NCI-H2171 (cell line): ENCODE data around the gene CDC6.

ENCODE experiments used
- DNase-seq: peaks from one replicate; lab custom pipeline; 2025; lab: John Stamatoyannopoulos, UW

CDC6 gene

DNA sequence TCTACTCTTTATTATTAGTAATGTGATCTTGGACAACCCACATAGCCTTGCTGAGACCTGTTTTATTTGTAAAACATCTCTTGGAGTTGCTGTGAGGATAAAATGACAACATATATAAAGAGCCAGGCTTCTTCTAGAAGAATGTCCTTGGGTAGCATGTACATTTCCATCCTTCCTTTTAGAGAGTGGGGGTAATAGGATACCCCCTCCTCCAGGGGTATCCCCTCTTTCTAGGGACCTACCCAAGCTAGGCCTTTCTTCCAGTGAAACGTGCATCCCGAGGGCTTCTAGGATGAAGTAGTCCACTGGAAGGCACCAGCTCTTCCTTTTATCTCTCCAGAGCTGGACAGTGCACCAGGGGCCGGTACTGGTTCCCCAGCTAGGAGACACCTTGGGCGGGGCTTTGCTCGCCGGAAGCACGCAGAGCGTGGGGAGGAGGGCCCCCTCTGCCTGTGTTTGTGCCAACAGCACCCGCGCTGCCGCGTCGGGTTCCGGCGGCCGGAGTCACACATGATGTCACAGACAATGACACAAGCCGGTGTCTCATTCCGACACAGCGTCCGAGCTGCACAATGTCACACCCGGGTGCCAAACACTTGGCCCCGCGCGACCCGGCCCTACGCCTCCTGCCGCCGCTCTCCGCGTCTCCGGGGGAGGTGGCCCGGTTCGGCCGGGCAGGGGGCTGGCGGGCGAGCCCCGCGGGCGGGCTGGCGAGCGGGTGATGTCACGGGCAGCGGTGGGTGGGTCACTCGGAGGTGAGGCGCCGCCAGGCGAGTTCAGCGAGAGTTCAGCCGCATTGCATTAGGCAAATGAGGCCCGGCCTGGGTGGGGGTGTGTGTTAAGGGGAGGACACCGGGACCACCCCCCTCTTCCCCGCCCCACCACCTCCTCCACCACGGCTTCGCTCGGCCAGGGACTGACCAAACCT, 53.5 kb downstream of the CDC6 start:
- DNase-seq: no peak

DNA sequence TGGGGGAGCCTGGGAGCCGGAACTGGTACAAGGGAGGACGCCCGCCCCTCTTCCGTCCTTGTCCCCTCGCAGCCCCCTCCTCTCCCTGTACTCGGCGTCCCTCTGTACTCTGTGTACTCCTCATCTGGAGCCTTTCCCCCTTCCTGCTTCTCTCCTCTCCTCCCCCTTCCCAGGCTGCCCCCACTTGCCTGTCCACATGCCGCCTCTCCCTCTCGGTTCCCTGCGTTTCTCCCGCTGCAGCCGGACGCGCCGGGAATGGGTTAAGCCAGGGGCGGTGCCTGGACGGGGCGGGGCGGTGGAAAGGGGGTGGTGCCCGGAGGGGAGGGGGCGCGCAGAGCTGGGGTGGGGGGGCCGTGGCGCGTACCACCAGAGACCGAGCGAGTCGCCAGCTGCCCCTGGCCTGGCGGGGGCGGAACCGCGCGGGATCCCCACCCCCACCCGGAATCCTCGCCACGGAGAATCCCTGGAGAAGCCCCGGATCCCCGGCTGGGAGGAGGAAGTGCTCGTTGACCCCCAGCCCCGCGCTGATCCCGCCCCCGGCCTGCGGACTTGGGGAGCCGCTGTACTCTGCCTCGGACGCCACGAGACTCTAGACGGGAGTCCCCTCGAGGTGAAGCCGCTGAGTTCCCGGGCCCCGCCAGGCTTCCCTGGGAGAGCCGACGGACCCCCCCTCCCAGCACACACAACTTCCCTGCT, 54.3 kb downstream of the CDC6 start:
- DNase-seq: no peak

DNA sequence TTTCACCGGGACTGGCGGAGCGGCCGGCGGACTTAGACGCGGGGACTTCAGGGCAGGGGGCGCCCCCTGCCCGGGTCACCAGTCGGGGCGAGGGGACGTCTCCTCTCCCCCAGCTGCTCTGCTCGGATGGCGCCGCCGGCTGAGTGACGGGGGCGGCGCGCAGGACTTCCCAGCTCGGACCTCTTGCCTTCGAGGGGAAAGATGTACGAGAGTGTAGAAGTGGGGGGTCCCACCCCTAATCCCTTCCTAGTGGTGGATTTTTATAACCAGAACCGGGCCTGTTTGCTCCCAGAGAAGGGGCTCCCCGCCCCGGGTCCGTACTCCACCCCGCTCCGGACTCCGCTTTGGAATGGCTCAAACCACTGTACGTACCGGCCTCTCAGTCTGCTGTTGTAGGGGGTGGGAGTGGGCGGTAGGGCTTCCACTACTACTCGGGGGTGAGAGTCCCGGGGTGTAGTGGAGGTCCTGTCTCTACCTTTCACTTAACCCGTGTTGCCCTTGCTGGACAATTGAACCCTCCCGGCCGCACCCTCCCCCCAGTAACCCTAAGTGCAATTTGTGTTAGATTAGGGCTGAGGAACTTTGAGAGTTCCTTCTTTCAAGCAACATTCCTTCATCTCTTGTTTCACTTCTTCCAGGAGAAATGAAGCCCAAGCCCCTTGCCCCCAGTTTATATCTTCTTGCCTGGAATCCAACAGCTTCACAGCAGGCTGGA, 55.0 kb downstream of the CDC6 start:
- DNase-seq: no peak

DNA sequence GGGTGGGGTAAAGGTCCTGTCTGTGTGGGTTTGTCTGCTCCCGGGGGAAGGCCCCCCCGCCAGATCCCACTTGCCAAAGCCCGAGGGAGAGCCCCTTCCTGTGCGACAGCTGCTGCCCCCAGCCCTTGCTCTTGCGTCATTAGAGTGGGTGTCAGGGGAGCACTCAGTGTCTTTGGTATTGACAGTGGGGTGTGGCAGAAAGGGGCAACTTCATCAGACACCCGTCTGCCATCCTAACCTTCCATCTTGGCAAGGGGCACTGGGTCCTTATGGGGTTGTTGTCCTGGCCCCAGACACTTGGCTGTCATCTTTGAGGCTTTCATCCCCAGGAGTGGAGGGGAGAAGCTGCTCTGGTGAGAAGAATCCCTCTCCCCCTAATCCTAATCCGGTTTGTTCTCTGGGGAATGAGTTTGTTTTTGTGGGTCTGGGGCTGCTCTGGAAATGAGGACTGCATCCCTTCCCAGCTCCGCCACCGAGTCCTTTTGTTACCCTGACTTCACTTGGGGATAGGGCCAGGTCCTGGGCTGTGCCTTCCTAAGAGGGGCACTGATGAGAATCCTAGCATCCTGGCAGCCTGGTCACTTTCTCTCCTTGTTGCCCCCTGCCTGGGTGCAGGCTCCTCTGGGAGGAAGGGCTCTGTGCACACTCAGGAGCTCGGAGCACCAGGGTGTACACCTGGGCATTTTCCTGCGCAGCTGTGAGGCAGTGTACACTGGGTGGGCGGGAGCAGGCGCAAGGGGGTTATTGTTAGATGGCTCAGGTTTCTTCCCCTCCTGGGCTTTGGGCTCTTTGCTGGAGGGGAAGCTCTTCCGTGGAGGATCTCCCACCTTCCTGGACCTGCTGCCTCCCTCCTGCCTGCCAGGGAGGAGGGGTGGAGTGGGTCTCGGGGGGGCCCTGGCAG, 55.8 kb downstream of the CDC6 start:
- peak; percentile 70 for DNase-seq

DNA sequence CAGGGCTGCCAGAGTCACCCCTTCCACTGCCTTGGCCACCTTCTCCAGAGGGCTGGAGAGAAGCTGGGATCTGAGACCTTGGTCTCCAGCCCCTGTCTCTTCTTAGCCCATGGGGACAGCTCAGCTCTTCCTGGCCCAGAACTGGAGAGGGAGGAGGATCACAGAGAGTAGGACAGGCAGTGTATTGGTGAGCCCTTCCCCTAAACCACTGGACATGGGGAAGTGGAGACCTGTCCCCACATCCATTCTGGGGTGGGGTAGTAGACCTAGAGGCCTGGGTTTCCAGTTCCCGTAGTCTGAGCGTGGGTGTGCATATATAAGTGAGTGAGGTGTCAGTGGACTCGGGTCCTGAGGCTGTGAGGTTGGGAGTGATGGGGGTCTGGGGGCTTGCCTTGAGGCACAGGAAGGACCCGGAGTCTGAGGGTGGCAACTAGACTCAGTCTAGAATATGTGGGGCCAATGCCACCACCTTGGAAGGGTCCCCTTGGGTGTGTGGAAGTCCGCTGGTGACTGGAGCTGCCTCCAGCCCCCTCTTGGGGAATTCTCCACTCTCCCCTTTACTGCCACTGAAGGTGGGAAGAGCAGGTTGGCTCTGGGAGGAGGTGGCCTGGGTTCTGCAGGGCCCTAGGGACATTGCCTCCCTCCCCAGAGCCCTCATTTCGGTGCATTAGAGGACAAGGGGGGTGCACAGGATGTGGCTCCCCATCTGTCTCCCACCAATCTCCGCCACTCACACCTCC, 56.9 kb downstream of the CDC6 start:
- DNase-seq: no peak

DNA sequence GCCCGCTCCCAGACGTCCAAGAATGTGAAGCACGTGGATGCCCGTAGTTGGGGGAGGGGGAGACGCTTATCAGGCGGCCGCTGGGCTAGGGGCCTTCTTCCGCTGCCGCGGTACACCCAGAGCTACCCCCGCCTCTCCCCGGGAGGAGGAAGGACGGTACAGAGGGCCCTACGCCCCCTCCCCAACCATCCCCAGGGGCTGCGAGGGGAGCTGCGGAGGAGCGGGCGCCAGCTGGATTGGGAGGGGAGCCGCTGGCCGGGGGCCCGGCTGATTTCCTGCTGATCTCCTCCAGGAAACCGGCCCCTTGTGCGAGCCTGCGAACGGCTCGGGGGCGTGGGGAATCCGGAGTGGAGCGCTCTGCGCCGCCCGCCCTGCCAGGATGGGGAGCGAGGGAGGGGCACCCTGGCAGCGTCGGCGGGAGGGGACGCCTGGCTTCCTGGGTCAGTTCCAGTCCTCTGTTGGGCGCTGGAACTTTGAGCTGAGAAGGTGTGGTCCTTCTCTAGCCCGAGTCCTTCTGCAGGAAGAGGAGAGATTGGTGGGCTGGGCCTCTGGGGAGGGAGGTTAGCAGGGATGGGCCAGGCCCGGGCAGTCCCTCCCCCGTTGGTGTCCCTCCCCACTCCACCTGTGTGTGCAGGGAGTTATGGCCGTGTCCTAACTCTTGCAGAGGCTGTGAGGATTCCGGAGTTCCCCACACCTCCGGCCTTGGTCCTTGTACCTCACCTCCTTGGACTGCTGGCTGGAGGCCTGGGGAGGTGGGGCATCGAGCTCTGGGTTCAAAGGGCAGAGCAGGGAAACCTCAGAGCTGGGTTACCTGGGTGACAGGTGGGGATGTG, 57.7 kb downstream of the CDC6 start:
- peak; percentile 53 for DNase-seq

DNA sequence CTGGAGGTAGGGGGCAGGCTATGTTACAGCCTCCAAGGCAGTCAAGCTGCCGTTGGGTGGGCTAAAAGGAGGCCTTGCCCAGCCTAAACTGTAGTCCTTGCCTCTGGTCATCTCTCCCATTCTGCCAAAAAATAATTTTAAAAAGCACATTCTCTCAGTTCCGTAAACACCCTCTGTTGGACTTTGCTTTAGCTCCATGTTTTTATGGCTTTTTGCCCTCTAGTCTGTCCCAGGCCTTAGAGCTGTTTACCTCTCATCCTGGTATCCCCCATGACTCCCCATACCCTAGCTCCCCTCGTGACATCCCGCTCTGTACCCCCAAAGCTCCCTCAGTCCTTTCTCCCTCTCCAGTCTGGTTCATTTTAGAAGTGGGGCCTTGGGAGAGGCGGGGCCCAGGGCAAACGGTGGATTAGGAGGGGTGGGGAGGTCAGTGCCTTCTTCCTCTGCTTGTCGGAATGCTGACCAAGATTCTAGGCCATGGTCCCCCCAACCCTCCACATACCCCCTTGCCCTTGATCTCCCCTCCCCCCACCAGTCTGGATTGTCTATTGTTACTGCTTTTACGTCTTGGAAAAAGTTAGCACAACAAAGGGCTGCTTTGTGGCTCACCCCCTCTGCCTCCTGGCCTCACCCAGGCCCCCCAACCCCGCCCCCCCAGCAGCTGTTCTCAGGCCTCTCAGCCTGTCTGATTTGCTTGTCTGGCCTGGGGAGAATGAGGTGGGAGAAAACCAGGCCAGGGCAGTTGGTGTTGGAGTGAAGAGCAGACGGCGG, 58.5 kb downstream of the CDC6 start:
- DNase-seq: no peak

DNA sequence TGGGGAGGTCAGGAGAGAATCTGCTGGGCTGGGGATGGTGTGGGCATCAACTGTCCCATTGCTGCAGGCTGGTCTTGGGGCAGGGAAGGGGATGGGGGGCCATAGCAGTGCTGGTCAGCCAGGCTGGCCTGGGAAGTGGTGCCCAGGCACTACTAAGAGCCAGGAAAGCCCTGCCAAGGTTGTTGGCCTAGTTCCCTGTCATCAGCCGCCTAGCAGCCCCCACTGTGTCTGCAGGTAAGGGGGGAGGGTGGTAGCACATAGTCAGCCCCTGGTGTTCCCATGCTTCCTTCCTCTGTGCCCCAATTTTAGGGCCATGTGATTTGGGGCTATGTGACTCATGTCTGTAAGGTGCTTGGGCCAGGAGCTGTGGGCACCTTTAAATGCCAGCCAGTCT, 59.1 kb downstream of the CDC6 start:
- no peak for DNase-seq

DNA sequence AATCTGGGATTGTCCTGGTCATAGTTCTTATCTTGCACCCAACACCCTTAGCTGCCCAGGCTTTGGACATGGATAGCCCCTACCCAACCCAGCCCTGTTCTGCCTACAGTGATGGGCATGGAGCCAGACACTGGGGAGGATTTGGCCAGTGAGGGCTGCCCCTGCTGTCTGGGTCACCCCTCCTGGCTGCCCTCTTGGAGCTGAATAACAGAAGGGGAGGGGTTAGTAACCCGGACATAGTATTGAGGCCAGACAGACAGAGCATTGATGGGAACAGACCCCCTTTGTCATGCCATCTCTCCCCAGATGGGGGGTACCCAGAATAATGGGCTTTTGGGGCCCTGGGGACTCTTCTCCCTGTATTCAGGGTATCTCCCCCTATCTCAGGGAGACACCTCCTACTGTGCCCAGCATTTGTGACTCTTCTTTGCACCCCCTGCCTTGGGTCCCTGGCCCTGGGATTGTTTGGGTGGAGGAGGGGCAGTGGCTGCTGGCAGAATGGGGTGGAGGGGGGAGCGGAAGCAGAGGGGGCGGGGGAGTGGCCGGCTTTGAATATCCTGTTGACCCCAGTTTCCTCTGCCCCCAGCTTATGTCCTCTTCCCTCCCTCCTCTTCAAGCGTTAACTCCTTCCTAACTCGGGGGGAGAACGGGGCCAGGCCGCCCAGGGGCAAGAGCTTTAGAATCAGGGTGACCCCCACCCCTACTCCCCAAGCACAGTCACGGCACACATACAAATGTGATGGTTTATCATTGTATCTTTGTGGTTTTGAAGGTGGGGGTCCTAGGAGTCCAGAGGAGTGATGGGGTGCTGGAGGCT, 59.8 kb downstream of the CDC6 start:
- no peak for DNase-seq

DNA sequence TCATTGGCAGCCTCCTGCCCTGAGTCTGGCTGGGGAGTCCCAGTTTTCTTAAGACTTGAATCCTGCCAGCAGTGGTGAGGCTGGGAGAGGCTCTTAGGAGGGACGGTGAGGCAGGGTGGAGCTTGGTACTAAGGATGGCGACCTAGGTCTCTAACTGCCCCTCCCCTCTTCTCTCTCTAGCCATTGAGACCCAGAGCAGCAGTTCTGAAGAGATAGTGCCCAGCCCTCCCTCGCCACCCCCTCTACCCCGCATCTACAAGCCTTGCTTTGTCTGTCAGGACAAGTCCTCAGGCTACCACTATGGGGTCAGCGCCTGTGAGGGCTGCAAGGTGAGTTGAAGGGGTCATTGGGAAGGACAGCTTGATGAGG, 60.4 kb downstream of the CDC6 start:
- DNase-seq: no peak

DNA sequence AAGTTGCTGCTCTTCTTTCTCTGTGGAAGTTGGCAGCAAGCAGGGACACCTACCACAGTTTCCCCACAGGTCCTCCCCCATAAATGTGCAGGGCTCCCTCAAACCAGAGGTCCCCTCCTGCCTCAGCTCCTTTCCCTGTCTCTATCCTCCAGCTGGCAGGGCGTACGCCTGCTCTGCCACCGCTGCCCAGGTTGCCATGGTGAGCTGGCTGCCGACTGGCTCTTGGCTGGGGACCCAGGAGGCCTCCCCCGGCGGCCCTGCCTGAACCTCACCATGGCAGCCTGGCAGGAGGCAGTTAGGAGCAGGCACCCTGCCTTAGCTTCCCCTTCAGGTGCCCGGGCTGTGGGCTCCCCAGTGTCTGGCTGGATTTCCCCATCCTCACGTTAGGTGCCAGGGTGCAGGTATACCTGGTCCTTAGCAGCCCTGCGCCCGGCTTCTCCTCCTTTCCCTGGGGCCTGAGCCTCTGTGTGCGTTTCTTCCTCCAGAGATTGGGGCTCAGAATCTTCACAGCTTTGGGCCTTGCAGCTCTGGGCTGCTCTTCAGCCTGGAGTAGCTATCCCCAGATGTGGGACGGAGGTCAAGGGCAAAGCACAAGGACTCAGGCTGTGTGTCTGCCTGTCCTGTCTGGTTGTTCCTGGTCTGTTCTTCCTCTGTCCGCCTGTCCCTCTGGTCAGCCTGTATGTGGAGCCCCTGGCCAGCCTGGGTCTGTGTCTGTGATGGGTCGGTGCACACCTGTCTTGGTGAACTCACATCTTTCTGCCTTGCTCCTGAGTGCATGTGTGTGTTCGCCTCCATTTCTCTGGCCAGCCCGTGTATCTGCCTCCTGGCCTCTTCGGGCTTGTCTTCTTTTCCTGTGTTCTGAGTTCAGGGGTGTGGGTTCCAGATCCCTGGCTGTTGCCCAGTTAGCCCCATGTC, 61.1 kb downstream of the CDC6 start:
- DNase-seq: peak; percentile 51

DNA sequence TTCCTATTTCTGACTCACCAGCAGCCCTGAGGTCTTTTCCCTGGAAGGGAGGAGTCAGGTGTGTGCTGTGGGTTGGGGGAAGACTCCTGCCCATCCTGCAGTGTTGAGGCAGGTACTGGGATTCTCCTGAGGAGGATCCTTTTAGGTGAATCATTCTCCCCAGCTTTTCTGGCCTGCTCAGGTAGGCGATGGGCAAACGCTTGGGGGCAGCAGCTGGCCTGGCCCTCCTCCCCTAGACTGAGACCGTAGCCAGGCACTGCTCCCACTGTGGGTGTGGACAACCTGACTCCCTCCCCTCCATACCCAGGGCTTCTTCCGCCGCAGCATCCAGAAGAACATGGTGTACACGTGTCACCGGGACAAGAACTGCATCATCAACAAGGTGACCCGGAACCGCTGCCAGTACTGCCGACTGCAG, 61.8 kb downstream of the CDC6 start:
- DNase-seq: no peak

DNA sequence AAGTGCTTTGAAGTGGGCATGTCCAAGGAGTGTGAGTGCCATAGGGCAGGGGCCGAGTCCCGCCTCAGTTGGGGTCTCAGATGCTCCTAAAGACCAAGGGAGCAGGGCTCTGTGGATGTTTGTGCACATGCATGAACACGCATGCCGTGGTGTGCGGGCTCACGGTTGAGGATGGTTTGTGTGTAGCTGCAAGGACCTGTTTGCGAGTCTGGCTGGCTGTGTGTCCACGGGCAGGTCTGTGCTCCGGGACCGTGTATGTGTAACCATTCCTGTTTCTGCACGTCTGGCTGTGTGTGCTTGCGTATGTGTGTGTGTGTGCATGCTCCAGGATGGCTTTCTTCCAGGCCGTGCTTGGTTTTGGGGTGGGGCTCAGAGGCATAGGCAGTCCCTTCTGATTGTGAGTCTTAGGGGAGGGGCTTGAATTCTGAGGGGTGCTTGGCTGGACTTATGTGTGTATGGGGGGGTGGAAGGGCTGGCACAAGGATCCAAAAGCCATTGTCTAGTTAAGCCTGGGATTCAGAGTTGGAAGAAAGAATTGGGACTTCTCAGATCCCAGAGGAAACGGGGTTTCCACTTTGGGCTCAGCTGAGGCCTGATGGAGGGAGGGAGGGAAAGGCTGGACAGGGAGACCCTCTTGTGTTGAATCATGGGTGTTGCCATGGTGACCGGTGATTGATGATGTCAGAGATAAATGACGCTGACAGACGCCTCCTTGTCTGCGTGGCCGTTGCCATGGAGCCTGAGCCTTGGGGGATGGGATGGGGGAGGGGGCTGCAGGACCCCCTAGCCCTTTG, 62.4 kb downstream of the CDC6 start:
- DNase-seq: no peak

DNA sequence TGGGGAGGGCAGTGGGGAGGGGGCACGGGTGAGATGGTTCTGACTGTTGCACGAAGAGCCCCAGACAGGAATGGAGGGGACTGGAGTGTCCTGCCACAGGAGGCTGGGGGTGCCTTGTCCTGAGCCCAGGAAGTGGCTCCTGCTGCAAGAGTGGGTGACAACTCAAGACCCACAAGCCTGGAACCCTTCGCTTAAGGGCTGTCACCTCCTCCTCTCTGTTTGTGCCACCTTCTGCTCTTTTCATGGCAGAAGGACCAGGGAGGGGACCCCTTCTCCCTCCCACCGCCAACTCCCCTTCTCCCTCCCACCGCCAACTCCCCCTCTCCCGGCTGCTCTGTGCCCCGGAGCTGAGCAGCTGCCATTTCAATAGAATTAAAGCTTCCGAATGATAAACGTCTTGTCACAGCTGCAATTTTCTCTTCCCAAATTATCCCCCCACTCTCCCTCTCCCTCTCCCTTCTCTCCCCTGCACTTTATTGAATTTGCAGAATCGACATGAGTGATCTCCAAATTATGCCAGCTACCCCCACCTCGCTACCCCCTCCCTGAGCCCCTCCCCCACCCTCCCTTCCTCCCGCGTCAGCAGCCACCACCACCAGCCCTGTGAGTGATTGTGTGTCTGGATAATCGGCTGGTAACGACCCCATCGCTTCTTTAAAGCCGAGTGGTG, 63.1 kb downstream of the CDC6 start:
- peak; percentile 31 for DNase-seq

DNA sequence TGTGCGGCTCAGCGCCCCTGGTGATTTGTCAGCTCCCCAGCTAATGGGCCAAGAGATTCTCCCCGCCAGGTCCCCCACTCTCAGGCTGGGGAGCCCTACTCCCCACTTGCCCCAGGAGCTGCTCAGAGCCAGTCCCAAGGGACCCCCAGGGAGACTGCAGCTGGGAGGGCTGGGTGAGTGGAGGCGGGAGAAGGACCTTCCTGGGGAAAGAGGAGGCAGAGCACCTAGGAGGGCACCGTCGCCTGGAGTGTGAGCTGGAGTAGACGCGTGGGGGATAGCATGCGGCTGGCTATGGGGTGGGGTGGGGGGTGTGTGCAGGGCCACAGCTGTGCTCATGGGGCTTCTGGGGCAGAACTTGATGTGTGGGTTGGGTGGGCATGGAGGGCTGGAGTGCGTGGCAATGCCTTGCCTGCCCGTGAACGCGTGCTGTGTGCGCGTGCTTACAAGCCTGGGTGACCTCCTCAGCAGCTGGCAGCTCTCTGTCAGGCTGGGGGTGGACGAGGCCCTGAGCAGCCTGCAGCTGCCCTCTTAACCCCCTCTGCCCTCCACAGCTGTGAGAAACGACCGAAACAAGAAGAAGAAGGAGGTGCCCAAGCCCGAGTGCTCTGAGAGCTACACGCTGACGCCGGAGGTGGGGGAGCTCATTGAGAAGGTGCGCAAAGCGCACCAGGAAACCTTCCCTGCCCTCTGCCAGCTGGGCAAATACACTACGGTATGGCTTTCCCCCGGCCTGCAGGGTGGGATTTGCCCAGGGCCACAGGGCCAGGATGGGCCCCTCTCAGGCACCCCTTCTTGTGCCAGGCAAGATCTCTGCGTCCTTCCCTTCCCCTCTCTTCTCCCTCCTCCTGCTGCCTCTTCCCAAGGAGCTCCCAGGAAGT, 63.9 kb downstream of the CDC6 start:
- DNase-seq: peak; percentile 27
